ENCODE measurements around the gene POMGNT1.

The POMGNT1 gene

DNA sequence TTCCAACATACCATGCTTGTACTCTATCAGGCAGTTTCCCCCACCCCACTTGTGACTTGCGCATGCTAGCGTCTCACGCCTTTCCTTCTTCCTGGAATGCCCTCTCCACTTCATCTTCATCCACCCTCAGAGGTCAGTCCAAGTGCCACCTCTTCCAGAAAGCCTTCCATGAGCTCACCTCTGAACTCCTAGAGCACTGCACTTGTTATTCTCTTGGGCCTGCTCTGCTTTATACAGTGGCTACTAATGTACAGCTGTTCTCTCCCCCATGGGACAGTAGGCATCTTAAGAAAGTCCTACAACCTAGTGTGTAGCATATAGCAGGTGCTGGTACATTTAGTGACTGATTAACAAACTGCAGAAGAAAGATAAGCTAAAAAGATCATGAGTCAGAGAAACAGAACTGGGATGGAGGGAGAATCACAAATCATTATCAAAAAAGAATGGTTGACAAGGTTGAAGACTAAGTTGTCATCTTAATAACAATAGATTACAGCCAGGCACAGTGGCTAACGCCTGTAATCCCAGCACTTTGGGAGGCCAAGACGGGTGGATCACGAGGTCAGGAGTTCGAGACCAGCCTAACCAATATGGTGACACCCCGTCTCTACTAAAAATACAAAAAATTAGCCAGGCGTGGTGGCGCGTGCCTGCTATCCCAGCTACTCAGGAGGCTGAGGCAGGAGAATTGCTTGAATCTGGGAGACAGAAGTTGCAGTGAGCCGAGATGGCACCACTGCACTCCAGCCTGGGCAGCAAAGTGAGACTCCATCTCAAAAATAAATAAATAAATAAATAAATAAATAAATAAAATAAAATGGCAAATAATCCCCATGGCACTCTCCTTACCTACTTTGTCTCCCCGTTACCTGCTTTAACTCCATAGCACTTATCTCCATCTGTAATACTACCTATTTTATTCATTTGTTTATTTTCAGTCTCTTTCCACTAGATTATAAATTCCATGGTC is 39.6 kb downstream of the POMGNT1 start:
- DNase-seq (ENCODE audit: extremely low read depth in 1 of 2, low read depth in 1 of 2), result no peak

DNA sequence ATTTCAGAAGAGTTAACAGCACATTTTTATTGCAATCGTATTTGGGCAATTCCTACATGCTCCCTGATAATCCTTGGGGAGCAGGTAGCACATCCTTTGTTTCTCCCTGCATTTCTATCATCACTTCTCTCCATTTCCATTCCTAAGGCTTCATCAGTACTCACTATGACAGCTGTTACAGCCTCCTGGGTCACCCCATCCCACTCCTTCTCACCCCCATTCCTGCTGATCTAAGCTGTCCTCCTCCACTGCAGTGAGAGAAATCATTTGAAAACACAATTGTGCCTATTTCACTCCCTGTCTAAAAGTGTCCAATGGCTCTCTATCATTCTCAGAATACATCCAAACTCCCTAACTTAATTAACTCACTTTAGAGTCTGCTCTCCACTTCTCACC is 40.3 kb downstream of the POMGNT1 start:
- no peak for DNase-seq (ENCODE audit: extremely low read depth in 1 of 2, low read depth in 1 of 2)

DNA sequence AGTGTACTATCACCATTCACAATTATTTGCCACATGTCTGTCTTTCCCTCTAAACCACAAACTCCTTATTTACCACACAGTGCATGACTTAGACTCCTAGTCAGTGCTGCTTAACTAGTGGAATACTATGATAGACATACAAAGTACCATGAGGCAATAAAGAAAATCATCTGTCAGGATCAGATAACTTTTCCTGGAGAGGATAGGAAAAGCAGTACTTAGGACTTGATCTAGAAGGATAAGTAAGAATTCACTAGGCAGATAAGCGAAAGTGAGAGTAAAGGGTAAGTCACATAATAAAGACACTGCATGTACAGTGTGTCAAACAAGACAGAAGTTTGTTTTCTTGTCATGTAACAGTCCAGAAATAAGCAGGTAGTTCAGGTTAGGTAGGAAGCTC is 44.5 kb downstream of the POMGNT1 start:
- no peak for DNase-seq (ENCODE audit: extremely low read depth in 1 of 2, low read depth in 1 of 2)

DNA sequence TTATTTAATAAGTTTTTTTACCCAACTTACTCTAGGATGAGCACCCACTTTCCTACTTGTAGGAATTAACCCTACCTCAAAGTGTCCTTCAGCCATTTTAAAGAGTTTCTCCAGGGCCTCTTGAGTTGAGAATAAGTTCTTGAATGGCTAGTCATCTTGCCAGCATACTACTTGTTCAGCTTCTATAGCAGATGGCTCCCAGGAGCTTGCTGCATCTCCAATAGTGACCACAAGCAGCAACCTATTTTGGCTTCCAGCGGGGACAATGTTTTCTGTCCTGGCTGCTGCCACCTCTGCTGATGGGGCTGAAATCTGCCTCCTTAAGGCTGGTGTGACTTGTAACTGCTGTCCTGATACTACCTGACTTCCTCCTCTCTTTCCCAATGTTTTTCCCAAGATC is 45.0 kb downstream of the POMGNT1 start:
- DNase-seq (ENCODE audit: extremely low read depth in 1 of 2, low read depth in 1 of 2), result no peak

DNA sequence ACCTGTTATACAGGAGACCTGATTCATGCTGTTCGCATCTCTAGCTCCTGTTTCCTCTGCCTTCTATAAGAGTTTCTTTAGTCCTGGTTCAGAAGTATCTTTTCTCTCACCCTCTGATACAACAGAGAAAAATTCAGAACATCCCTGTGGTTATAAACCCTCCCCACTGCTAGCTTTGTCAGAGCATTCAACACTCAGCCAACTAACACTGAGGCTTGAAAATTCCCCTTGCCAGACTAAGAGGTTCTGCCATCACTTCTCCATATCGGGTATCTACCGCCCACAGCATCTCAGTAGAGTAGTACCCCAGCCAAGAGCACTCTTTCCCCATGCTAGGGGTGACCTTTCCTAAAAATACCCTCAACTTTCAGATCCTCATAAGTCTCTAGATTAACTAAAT is 46.2 kb downstream of the POMGNT1 start:
- no peak for DNase-seq (ENCODE audit: extremely low read depth in 1 of 2, low read depth in 1 of 2)

DNA sequence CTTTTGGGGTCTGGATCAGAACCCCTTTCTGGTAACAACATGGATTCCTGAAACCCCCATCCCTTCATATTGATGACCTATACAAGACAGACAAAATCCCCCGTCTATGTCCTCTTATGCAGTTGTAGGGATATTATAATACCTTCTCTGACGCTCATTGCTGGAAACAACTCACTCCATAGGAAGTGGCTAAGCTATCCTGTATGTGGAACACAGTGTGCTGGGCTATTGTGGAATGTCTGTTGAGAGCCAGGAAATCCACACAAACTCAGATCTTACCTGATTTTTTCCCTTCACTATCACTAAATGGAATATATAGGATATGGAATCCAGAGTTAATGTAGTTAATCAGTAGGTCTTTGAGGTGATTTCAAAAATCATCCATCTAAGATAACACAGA is 48.1 kb downstream of the POMGNT1 start:
- DNase-seq (ENCODE audit: extremely low read depth in 1 of 2, low read depth in 1 of 2), result no peak

DNA sequence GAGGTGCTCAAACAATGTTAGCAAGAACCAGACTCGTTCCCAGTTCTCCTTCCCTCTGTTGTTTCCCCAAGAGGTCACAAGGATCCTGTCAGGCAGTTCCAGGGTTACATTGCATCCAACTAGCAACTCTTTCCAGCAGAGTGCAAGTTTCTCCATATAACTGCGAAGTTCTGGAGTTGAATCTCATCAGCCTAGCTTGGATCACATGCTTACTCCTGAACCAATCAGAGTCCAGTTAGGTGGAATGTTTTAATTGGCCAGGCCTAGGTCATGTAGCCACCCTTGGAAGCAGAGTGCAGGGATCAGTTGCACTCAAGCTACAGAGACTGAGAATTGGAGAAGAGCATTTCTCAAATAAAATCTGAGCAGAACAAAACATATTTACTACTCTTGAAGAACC is 49.9 kb downstream of the POMGNT1 start:
- no peak for DNase-seq (ENCODE audit: extremely low read depth in 1 of 2, low read depth in 1 of 2)

Measured in stimulated activated CD8-positive, alpha-beta memory T cell treated with anti-CD3 and anti-CD28 coated beads, Interleukin-7, amount 100 ng/mL, for 48 hours (primary cell).